Tracheal epithelial cell (primary cell): ENCODE results near the gene ZP1. TPM values are rescaled to one million over a fixed set of nuclear protein-coding genes. Genes with fewer than 3 reads are reported as not detected.

ENCODE experiments used
- total RNA-seq: library from RNA; depleted of rRNA; stranded (reverse); fragments of >200 nt; gene quantifications from 2 replicates; pipeline ENCODE4 v1.2.1, GENCODE V29; 2014

ZP1 gene
- total RNA-seq = not detected in 2 replicates

GRCh38 chr11:60866911-60867870 is at the start of gene ZP1:
Gene ZP1 (plus strand): TSS chr11:60867542. CDS start chr11:60867562, 20 bp downstream.

GRCh38 chr11:60841797-60842667 is 25.3 kb upstream of the ZP1 start, which contains the start of gene CCDC86:
Gene CCDC86 (plus strand): TSS chr11:60842113. CDS start chr11:60842125, 12 bp downstream.

GRCh38 chr11:60855726-60856633 is 11.4 kb upstream of the ZP1 start, which contains the start of gene PTGDR2:
Gene PTGDR2 (minus strand): TSS chr11:60855950. CDS start chr11:60853722, 2,228 bp downstream.

DNA sequence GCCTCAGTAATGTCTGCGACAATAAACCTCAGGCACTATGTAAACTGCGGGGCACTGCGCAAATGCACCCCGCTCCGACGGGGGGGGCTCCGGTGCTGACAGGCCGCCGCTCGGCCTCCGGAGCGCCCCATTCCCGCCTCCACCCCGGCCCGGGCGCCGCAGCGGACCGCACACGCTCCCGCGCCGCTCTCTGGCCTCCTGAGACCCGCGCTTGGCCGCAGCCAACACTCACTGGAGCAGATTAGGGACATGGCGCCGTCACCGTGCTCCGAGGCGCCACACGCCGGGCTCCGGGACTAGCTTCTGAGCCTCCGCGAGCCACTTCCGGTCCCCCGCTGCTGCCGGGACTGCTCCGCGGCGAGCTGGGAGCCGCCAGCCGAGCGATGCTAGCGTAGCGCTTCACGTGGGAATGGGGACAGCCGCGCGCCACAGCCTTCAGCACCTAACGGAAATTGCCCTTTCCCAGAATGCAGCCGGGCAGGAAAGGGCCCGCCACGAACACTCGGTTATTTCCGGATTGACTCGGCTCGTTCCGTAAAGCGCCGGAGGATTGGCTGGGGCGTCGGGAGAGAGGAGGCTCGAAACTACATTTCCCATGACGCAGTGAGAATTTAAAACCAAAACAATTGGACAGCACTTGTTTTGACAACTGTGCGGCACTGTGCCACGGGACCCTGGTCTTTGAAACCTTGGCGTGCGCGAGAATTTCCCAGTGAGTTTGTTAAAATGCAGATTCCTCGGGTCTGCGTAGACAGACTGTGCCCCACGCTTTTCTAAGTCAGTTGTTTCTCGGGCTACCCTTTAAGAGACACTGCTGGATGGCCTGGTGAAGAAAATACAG is 39.0 kb downstream of the ZP1 start, which contains the start of gene PRPF19:
PRPF19 (minus strand) TSS at position 454 of the 841 bp plus-strand sequence; CDS start at position 251, 203 bp downstream.

GRCh38 chr11:60913793-60914632 is 46.7 kb downstream of the ZP1 start, which contains the start of gene TMEM109:
Gene TMEM109 (plus strand): TSS chr11:60914158. CDS start chr11:60919694, 5,536 bp downstream.

GRCh38 chr11:60924110-60924905 is 57.0 kb downstream of the ZP1 start, which contains the start of gene TMEM132A:
Gene TMEM132A (plus strand): TSS chr11:60924460. CDS start chr11:60924634, 174 bp downstream.

Other genes starting within 250 kb of the ZP1 start
- gene MS4A8, start 167.9 kb upstream of the ZP1 start, total RNA-seq = not detected in 2 replicates
- not detected in 2 replicates for gene MS4A18, start 142.8 kb upstream of the ZP1 start, total RNA-seq
- not detected in 2 replicates for gene MS4A15, start 110.7 kb upstream of the ZP1 start, total RNA-seq
- gene MS4A10, start 82.2 kb upstream of the ZP1 start, total RNA-seq = not detected in 2 replicates
- 14.5 and 17.6 TPM in 2 replicates for gene CCDC86, start 25.4 kb upstream of the ZP1 start, total RNA-seq
- gene PTGDR2, start 11.6 kb upstream of the ZP1 start, total RNA-seq = not detected in 2 replicates
- 38.8 and 71.6 TPM in 2 replicates for gene PRPF19, start 39.0 kb downstream of the ZP1 start, total RNA-seq
- gene TMEM109, start 46.6 kb downstream of the ZP1 start, total RNA-seq = 14.7 and 17.4 TPM in 2 replicates
- gene TMEM132A, start 56.9 kb downstream of the ZP1 start, total RNA-seq = 32.4 and 208 TPM in 2 replicates
- 0.85 and 2.9 TPM in 2 replicates for gene SLC15A3, start 84.6 kb downstream of the ZP1 start, total RNA-seq
- under 0.01 TPM in 1 of 2 replicates, not detected in the other for gene CD6, start 104.1 kb downstream of the ZP1 start, total RNA-seq
- not detected in 2 replicates for gene CD5, start 234.9 kb downstream of the ZP1 start, total RNA-seq